GM21723 (cell line): ENCODE results near the gene KCNMB3.
"Not testable (repeated sequence)": the region's sequence is repeated elsewhere in the genome, so short reads cannot be mapped to it uniquely, and the experiment has no call there.

Experiments used
- ATAC-seq: cut with Tn5 transposase; IDR thresholded peaks from one replicate; pipeline ENCODE4 v1.9.1; 2021; ENCODE audit warnings: mild to moderate bottlenecking, moderate library complexity; ENCODE audit not compliant: unreplicated experiment

Gene KCNMB3

DNA sequence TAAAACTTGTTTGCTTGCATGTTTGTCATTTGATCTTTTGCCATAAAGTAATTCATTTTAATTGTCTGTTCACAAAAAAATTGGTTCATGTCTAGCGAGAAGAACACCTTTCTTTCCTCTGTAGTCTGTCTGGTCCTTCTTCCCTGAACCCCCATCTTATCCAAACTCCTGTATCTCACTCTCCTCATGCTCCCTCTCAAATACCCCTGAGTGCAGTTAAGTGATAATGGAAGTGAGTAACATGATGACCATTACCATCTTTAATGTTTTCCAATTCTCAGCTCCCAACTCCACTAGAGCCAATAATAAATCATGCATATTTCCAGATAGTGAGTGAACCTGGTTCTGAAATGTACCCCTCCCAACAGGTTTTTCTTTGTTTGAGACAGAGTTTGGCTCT is 14.2 kb upstream of the KCNMB3 start:
- no peak for ATAC-seq

DNA sequence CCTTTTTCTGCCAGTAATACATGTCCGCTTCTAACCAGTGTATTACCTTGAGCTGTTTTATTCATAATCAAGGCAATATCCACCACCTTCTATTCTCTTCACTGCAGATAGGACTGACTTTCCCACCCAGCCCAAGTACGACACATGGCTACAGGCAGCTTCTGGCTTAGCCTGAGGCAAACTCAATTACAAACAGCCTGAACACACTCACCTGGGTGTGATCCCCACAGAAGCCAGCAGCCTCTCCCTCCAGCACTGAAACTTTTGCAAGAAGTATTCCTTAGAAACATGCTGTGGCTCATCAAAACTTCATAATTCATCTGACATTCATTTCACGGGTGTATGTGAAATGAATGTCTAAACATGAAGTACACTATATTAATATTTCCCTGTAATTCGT is 13.5 kb upstream of the KCNMB3 start:
- no peak for ATAC-seq

DNA sequence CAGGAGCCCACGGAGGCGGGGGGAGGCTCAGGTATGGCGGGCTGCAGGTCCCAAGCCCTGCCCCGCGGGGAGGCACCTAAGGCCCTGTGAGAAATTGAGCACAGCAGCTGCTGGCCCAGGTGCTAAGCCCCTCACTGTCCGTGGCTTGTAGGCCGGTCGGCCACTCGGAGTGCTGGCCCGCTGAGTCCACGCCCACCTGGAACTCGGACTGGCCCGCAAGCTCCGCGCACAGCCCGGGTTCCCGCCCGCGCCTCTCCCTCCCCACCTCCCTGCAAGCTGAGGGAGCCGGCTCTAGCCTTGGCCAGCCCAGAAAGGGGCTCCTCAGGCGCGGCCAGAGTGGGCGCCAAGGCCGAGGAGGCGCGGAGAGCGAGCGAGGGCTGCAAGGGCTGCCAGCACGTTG is 12.2 kb upstream of the KCNMB3 start:
- no peak for ATAC-seq

DNA sequence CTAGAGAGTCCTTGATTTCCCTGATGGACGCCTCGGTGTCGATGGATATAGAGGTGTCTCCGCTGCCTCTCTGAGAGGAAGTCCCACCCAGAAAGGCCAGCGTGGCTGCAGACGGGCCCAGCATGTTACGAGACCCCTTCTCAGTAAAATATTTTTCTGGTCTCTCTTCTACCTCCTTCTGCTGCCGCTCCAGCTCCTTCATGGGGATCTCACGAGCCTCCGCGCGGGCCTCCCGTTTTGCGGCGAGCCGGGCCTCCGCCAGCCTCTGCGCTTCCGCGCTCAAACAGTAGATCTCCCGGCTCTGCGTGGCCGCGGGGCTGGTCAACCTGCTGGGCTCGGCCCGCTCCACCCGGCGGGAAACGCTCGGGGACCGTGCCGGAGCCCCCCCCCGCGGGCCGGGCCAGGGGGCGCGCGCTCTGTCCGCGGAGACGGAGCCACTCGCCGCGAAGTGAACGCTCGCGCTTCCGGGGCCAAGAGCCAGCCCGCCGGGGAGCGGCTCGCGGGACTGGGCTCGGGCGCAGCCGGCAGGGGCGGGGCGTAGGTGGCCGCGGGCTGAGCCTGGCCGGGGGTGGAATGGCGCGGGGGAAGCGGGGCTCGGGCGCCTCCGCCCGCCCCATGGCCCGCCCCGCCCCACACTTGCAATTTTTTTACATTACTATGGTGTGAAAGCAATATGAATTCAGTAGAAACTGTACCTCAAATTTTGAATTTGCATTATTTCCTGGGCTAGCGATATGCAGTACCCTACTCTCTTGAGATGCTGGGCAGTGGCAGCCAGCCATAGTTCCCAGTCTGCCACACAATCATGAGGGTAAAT is 10.2 kb upstream of the KCNMB3 start:
- peak; percentile 95 for ATAC-seq

DNA sequence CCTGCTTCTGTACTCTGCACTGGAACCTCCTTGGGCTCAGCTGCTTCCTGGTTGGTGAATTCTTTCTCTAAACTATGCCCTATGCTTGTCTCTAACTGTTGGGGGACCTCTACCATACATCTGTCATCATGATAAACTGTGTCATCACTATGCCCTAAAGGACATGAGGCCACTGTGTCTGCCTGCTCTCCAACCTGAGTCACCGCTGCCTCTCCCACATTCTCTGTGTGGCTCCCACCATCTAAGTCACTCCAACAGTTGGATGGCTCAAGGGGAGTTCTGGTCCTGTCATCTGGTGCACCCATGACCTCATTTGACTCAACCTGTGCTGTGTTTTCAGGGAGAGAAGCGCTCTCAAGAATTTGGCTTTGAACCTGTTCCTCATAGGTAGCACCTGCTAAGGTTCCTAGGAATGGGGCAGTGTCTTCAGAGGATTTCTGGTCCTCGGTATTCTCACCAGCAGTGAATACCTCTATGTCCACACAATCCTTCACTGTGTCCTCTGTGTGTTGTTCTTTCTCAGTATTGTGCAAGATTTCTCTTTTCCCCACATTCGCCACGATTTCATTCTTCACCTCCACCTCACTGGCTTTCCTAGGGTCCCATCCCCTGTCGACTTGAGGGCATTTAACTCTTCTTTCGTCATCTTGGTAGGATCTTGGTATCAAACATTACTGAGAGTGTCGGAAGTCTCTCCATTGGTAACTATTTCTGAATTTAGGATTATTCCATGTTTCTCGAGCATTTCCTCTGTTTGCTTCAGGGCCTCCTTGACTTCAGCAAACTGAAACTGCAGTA is 9.2 kb upstream of the KCNMB3 start:
- ATAC-seq, result not testable (repeated sequence)

DNA sequence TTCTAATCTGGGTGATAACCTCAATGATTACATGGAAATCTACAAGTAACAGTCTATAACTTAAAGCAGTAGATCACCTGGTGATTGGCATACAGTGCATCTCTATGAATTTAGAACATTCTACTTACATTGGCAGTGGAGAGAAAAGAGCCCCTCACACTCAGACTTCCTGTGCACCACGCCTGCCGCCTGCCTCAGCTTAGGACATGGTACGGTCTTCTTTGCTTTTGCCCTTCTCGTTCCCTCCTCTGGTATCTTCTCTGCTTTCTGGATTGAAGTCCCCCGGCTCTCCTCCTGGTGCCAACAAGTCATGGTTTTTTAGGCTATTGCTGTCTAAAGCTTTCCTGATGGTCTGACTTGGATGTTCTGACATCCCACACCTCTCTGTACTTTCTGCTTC is 7.9 kb upstream of the KCNMB3 start:
- ATAC-seq, result no peak

DNA sequence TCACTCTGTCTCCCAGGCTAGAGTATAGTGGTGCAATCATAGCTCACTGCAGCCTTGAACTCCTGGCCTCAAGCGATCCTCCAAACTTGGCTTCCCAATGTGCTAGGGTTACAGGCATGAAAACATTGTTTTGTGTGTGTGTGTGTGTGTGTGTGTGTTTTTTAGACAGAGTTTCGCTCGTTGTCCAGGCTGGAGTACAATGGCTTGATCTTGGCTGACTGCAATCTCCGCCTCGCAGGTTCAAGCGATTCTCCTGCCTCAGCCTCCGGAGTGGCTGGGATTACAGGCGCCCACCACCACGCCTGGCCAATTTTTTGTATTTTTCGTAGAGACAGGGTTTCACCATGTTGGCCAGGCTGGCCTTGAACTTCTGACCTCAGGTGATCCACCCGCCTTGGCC is 6.8 kb upstream of the KCNMB3 start:
- ATAC-seq, result not testable (repeated sequence)

DNA sequence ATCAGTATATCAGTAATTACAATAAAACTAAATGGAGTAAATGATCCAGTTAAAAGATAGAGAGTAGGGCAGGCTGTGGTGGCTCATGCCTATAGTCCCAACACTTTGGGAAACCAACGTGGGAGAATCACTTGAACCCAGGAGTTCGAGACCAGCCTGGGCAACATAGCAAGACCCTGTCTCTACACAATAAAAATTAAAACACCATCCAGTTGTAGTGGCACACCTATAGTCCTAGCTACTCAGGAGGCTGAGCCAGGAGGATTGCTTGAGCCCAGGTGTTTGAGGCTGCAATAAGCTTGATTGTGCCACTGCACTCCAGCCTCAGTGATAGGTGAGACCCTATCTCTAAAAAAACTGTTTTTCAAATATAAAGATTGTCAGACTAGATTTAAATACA is 5.9 kb upstream of the KCNMB3 start:
- ATAC-seq, result no peak

DNA sequence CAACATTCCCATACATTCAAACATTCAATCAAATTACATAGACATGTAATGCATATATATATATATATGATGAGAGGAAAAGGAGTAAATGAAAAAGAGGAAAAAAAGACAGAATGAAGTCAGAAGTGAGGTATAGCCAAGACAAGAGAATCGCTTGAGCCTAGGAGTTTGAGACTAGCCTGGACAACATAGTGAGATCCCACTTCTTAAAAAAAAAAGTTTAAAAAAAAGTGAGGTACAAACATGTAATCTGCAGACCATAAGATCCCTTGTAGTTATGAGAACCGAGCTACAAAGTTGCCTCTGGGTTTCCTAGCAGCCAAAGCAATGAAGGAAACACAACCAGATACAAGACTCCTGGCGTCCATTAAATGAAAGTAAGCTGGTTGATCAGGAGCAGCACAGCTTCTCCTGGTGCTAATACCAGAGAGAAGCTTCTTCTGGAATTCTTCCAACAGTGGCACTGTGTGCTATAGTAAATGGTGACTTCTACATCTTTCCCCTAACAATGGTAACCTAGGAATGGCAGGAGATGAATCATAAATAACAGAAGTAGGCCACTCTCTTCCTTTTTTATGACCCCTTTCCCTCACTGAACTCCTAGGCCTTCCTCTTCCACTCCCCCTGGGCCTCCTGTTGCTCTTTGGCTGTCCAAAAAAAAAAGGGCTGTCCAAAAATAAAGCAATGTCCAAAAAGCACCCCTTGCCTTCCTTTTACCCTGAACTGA is 3.5 kb downstream of the KCNMB3 start:
- no peak for ATAC-seq

DNA sequence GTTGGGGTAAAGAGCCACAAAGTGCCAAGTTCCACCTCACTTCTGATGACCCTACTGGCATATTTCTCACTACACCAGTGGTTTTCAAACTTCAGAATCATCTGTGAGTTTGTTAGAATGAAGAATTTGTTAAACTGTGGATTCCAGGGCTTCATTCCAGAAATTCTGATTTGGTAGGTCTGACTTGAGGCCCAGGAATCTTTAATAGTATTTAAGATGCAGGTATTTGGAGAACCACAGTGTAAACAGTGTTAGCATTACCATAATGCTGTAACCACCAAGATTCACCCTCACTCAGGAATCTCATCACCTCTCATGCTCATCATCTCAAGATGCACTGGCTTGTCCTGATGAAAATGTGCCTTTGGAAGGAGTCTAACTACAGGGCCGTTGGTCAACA is 6.0 kb downstream of the KCNMB3 start:
- no peak for ATAC-seq

DNA sequence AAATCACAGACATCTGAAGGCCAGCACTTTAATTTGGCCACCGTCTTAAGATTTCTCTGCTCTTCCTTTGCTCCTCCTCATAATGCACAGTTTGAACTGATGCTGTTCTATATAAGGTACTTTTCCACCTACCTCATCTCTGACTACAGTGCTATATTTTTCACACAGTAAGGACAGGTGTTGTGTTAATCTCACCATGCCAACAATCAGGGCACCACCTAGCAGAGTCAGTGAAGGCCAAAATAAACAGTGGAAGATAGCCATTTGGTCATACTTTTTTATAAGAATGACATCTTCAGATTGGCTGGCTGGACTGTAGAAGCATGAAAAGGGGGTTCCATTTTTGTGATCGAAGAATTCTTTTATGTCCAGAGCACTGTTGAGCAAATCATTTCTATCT is 8.1 kb downstream of the KCNMB3 start:
- ATAC-seq, result not testable (repeated sequence)

DNA sequence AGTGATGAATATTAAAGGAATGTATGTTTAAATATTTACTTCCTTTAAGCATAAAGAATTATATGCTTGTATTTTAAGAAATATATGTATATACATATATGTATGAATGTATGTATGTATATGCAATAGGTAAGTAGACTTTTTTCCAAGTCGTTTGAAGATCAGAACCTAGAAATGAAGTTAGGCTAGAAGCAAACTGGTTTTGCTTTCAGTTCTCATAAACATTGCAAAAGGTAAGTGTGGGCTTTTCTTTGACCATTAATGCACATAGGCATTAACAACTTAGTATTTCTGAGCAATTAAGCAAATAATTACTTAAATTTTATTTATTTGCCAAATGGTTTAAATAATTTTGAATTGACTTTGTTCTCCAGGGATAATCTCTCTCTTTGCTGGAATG is 10.6 kb downstream of the KCNMB3 start:
- peak; percentile 55 for ATAC-seq

DNA sequence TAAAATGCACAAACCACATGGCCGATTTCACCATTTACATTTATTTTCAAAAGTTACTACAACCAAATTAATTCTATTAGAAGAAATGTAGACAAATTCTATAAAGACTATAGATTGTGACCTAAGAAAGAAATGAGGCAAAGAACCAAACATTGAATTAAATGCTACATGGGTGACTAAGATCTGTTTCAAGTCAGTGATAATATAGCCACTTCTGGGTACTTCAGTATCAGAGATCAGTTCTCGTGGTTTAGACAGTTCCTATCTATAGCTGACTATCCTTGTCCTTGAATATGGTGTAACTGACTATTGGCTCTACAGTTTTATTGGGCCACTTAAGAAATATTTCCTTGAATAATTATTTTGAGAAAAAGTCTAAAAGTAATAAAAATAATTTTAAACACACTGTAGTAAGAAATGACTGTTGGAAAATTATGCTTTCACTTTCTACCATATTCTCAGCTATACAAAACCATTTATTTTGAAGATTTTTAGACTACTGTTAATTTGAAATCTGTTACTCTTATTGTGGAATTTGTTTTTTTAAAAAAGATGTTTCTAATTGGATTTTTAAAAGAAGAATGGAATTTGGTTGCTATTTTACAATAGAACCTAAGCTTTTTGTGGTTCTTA is 14.1 kb downstream of the KCNMB3 start:
- ATAC-seq, result peak; percentile 81

DNA sequence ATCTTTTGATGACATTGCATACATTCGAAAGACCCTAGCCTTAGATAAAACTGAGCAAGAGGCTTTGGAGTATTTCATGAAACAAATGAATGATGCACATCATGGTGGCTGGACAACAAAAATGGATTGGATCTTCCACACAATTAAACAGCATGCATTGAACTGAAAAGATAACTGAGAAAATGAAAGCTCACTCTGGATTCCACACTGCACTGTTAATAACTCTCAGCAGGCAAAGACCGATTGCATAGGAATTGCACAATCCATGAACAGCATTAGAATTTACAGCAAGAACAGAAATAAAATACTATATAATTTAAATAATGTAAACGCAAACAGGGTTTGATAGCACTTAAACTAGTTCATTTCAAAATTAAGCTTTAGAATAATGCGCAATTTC is 16.7 kb downstream of the KCNMB3 start:
- ATAC-seq, result no peak

DNA sequence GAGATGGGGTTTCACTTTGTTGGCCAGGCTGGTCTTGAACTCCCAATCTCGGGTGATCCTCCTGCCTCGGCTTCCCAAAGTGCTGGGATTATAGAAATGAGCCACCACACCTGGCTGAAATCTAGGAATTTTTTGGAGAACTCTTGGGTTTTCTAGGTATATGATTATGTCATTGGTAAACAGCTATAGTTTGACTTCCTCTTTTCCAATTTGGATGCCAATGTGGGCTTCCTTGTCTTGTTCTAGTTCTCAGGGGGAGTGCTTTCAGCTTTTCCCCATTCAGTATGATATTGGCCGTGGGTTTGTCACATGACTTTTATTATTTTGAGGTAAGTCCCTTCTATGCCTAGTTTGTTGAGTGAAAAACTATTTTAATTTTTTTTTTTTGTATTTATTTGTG is 17.9 kb downstream of the KCNMB3 start:
- no peak for ATAC-seq

DNA sequence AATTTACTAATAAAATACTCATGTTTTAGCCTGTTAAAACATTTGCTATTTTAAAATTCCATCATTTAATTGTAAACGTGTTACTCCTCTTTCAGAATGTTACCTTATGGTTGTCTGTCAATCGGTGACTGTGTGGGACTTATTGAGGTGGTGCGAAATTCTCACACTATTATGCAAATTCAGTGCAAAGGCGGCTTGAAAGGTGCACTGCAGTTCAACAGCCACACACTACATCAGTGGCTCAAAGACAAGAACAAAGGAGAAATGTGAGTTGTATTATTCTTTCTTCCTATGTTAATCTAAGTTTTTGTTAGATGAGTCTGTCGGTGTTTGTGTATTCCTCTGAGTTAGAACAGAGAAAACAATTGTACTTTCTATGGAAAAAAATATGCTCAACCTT is 21.7 kb downstream of the KCNMB3 start:
- ATAC-seq, result no peak

DNA sequence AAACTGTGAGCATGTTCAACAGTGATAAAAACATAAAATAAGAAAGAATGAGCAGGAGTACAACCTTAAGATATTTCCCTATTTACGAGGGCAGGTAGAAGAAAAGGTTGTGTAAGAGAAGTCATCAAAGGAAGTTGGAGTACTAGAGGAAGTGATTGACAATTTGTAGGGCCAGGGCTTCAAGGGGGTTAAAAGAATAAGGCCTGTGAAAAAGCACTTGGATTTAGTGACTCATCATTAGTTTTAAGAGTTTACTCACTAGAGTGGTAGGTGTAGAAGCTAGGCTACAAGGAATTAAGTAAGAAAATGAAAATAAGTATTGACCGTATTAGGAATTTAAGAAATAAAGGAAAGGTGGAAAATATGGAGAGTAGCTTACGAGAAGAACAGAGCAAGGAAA is 23.6 kb downstream of the KCNMB3 start:
- ATAC-seq, result no peak

DNA sequence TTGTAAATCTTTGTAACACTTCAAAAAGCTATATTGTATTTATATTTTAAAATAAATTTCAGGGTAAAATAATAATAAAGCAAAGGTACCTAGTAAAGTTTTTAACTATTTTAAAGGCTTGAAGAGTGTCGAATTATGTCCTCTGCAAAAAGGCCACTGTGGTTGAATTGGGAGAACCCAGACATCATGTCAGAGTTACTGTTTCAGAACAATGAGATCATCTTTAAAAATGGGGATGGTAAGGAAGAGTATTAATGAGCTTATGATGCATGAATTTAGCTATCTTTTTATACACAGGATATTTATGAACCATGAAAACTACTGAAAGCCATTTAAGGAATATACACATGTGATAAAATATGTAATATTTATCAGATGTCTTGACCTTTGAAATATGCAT is 26.3 kb downstream of the KCNMB3 start:
- no peak for ATAC-seq

DNA sequence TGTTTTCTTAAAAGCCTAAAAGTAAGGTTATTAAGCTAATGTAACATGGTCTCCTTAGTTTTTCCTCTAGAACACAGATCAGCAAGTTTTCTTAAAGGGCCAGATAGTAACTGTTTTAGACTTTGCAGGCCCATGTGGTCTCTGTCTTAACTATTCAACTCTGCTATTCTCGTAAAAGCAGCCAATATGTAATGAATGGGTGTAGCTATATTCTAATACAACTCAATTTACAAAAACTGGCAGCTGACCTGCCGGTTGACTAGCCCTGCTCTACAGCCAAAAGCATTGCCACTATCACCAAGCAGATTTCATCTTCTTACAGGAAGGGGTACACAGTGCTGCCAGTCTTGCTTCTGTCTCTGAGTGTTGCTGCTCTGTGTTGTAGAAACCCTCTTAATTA is 27.4 kb downstream of the KCNMB3 start:
- ATAC-seq, result no peak

DNA sequence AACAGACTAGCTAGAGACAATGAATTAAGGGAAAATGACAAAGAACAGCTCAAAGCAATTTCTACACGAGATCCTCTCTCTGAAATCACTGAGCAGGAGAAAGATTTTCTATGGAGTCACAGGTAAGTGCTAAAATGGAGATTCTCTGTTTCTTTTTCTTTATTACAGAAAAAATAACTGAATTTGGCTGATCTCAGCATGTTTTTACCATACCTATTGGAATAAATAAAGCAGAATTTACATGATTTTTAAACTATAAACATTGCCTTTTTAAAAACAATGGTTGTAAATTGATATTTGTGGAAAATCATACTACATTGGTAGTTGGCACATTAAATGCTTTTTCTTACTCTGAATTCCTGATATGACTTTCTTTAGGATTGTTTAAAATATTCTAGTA is 32.7 kb downstream of the KCNMB3 start:
- not testable (repeated sequence) for ATAC-seq

DNA sequence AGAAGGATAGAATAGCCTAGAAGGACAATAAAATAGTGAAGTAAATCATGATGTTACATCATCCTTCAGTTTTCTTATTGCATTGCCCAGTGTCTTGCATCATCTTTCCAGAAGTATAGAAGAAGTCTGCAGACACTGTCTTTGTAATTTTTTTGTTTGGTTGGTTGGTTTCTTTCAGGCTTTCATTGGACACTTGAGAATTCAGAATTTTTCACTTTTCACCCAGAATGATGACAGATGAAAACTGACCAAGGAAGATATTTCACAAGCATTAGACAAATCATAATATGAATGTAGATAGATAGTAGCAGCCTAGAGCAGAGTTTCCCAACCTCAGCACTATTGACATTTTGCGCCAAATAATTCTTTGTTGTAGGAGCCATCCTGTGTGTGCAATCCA is 35.4 kb downstream of the KCNMB3 start:
- ATAC-seq, result not testable (repeated sequence)
